MCF 10A (cell line): Measurements from ENCODE around the gene KCNMA1. TPM values are rescaled to one million over a fixed set of nuclear protein-coding genes. Genes with fewer than 3 reads are reported as not detected.

Experiments
- BruUV-seq: library from RNA; stranded (reverse); fragments of 400-500 nt; replicated peaks from 2 replicates; lab custom pipeline; 2021; lab: Mats Ljungman, UMichigan
- CTCF ChIA-PET: fragments of 300-600 bp; sonication (Branson Sonifier 250); formaldehyde crosslinking; extraction: SDS; loops from one replicate; lab custom pipeline; 2021; ENCODE audit warnings: antibody characterized with exemption, inconsistent platforms; lab: Yijun Ruan, JAX
- POLR2A ChIA-PET: fragments of 300-600, 350-650 bp; sonication (Branson Sonifier 250); formaldehyde crosslinking; extraction: SDS; loops from one replicate; lab custom pipeline; 2020; ENCODE audit warnings: antibody characterized with exemption, inconsistent platforms; lab: Yijun Ruan, JAX
- DNase-seq: peaks from one replicate; pipeline ENCODE4 v3.0.0-alpha.2; 2018; ENCODE audit not compliant: unreplicated experiment
- H3K27ac Mint-ChIP-seq: one replicate; pipeline ENCODE4 v1.8.0; 2022; ENCODE audit warnings: mild to moderate bottlenecking, low read depth, mixed read lengths; ENCODE audit not compliant: unreplicated experiment
- H3K27me3 Mint-ChIP-seq: one replicate; pipeline ENCODE4 v1.8.0; 2022; ENCODE audit warnings: mixed read lengths; ENCODE audit not compliant: insufficient read depth, unreplicated experiment
- H3K36me3 Mint-ChIP-seq: one replicate; pipeline ENCODE4 v1.8.0; 2022; ENCODE audit warnings: mild to moderate bottlenecking, moderate library complexity, mixed read lengths; ENCODE audit not compliant: insufficient read depth, unreplicated experiment
- H3K4me1 Mint-ChIP-seq: one replicate; pipeline ENCODE4 v1.8.0; 2022; ENCODE audit warnings: mixed read lengths; ENCODE audit not compliant: insufficient read depth, unreplicated experiment
- H3K4me3 Mint-ChIP-seq: one replicate; pipeline ENCODE4 v1.8.0; 2022; ENCODE audit warnings: mild to moderate bottlenecking, moderate library complexity, mixed read lengths; ENCODE audit not compliant: unreplicated experiment
- H3K9me3 Mint-ChIP-seq: one replicate; pipeline ENCODE4 v1.8.0; 2022; ENCODE audit warnings: mixed read lengths; ENCODE audit not compliant: unreplicated experiment
- intact Hi-C: fragments of 100-400 bp; cut with micrococcal nuclease; formaldehyde crosslinking; loops from 2 replicates; pipeline ENCODE4 v1.14.1; 2022
- total RNA-seq: library from RNA; stranded (reverse); gene quantifications from 2 replicates; pipeline ENCODE4 v1.2.3, GENCODE V29; 2022
- TF ChIP-seq, protein P1 (sequence below): fragments of 200-600 bp; IDR thresholded peaks from one replicate; pipeline ENCODE4 v1.8.0; 2022; ENCODE audit warnings: antibody characterized with exemption, mild to moderate bottlenecking; ENCODE audit not compliant: unreplicated experiment

Gene KCNMA1
- total RNA-seq, 1 experiment from 2014 or later = 7.5 TPM

DNA sequence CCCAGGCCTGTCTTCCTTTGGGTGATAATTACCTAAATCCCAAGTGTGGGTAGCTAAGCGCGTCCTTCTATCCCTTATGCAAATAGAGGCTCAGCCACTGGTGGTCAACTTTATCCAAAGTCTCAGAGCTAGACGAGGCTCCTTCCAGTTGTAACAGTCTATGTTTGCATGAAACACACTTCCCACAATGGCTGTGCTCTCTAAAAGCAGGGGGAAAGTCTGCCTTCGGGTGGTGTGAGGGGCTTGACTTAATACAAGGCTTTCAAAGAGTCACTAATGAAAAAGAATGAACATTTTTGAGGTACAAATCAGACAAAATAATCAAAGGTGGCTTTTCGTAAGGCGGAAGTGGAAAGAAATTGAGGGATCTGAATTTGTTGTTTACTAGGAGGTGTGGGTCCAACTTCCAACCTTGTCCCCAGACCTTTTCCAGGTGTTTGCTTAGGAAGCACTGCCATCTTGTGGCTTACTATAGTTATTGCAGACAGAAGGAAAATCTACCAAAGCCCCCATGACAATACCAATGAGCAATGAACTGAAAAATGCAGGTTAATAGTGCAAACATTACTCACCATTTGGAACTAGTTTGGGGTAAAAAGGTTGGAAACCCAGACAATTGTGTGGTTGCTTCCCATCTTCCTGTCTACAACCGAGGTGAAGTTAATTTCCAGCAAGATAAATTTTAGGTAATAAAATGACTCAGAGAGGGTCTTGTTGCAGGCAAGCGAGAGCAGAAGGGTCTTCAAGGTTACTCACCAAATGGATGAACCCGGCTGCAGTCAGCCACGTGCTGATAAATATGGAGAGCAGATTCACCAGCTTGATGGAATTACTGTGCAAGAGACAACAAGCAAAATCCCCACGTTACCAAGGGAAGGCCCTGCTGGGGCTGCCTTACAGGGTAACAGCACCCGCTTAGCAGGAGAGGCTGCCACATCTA lies 525.7 kb downstream of the KCNMA1 start:
- H3K36me3 Mint-ChIP-seq = no peaks in the 10 kb centered on the region
- DNase-seq = peak; percentile 72
- H3K27ac Mint-ChIP-seq = no peak overlapping the region
- intact Hi-C loops = loop anchor here (1.0 to 5.0 kb wide), 5 partner anchors 107 to 1709 kb away; no protein-coding TSS in a partner anchor
- no peaks in the 10 kb centered on the region for H3K9me3 Mint-ChIP-seq
- ChIA-PET CTCF (interaction anchor here (0.6 to 3.4 kb wide), 14 partner anchors 8 to 1141 kb away, joined by 3 to 32 read pairs (median 3); no protein-coding TSS in a partner anchor), POLR2A (no interaction called here)
- H3K4me3 Mint-ChIP-seq = no peak overlapping the region
- peaks cover 10% of the 10 kb centered on the region for H3K4me1 Mint-ChIP-seq
- TF ChIP-seq, protein P1, sequence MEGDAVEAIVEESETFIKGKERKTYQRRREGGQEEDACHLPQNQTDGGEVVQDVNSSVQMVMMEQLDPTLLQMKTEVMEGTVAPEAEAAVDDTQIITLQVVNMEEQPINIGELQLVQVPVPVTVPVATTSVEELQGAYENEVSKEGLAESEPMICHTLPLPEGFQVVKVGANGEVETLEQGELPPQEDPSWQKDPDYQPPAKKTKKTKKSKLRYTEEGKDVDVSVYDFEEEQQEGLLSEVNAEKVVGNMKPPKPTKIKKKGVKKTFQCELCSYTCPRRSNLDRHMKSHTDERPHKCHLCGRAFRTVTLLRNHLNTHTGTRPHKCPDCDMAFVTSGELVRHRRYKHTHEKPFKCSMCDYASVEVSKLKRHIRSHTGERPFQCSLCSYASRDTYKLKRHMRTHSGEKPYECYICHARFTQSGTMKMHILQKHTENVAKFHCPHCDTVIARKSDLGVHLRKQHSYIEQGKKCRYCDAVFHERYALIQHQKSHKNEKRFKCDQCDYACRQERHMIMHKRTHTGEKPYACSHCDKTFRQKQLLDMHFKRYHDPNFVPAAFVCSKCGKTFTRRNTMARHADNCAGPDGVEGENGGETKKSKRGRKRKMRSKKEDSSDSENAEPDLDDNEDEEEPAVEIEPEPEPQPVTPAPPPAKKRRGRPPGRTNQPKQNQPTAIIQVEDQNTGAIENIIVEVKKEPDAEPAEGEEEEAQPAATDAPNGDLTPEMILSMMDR = peak; percentile 78
- no TSS peak for BruUV-seq
- H3K27me3 Mint-ChIP-seq = no peaks in the 10 kb centered on the region

DNA sequence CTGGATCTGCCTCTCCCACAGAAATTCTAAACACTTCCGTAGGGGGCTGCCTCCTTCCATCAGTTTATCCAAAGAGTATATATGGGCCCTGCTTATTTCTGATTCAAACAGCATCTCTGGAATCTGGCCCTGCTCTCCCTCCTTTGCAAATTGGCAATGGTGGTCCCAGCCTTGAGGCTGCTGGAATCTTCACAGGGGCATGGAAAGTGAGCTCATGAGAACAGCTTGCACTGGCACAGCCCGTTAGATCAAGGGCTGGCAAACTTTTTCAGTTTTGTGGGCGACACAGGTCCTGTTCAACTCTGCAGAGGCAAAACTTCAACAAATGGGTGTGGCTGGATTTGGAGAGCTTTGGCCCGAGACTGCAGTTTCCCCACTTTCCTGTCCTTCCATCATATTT lies 526.9 kb downstream of the KCNMA1 start:
- H3K9me3 Mint-ChIP-seq = no peaks in the 10 kb centered on the region
- no peak overlapping the region for H3K27ac Mint-ChIP-seq
- H3K4me3 Mint-ChIP-seq = no peak overlapping the region
- CTCF ChIA-PET = interaction anchor here (0.5 to 3.4 kb wide), 11 partner anchors 8 to 1323 kb away, joined by 3 to 32 read pairs (median 3); no protein-coding TSS in a partner anchor
- no peak for DNase-seq
- intact Hi-C loops = loop anchor here (5.0 kb wide), 2 partner anchors 563 to 1008 kb away; no protein-coding TSS in a partner anchor
- TF ChIP-seq, protein P1 = no peak
- BruUV-seq = no TSS peak
- POLR2A ChIA-PET = no interaction called here
- no peaks in the 10 kb centered on the region for H3K36me3 Mint-ChIP-seq
- no peaks in the 10 kb centered on the region for H3K27me3 Mint-ChIP-seq
- peaks cover 10% of the 10 kb centered on the region for H3K4me1 Mint-ChIP-seq

DNA sequence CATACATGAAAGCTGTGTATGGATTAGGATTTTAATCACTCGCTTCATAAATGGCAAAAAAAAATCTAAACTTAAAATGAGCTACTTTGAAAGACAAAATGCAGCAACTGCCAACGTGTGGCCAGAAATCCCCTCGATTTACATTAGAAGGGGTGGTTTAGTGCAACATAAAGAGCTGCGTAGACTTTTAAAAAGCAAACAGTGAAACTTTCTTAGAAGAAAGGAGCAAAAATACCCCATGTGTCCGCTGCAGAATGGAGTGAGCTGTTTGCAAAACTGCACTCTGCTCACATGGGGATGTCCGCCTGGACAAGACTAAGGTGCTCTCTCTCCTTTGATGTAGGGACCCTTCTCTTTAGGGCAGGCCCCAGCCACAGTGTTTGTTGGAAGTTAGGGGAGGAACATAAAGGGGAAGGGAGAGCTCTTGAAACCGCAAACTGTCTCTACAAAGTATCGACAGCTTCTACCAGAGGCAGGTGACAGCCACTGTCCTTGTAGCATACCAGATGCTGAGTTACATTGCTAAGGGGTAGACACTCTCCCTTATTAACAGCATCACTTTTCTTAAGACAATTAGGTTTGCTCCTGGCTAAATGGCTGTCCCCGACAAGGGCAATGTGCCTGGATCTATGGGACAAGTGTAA lies 528.1 kb downstream of the KCNMA1 start:
- DNase-seq = no peak
- Mint-ChIP-seq H3K9me3 (no peaks in the 10 kb centered on the region), H3K27me3 (no peaks in the 10 kb centered on the region), H3K36me3 (no peaks in the 10 kb centered on the region), H3K4me1 (peaks cover 10% of the 10 kb centered on the region), H3K27ac (no peak overlapping the region), H3K4me3 (no peak overlapping the region)
- no TSS peak for BruUV-seq
- ChIA-PET CTCF (interaction anchor here (0.7 to 3.4 kb wide), 3 partner anchors 104 to 1709 kb away, joined by 3 to 32 read pairs (median 3); no protein-coding TSS in a partner anchor), POLR2A (interaction anchor here (1.2 kb wide), 1 partner anchor 1708 kb away, joined by 4 read pairs; the partner anchor contains the start of gene ZNF503)
- intact Hi-C loops = no loop called here
- TF ChIP-seq, protein P1 = no peak

DNA sequence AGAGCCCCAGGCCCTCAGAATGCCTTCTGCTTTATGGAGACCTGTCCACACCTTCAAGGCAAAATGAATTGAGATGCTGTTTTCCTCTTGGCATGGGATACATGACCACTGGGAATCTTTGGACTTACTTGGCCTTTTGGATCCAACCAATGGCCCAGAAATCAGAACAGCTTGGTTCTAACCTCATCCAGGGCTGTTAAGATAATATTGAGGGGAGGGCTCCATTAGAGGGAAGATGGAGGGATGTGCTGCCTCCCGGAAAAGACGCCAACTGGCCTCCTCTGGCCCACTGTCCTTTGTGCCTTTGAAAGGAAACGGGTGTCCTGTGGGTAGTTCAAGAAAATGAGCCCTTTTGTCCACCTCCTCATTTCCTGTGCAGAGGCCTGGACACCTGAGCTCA lies 530.9 kb downstream of the KCNMA1 start:
- ChIA-PET CTCF (no interaction called here), POLR2A (no interaction called here)
- no TSS peak for BruUV-seq
- H3K4me3 Mint-ChIP-seq = no peak overlapping the region
- no peaks in the 10 kb centered on the region for H3K9me3 Mint-ChIP-seq
- H3K27me3 Mint-ChIP-seq = no peaks in the 10 kb centered on the region
- TF ChIP-seq, protein P1 = no peak
- no peaks in the 10 kb centered on the region for H3K36me3 Mint-ChIP-seq
- intact Hi-C loops = no loop called here
- DNase-seq = no peak
- peaks cover 3% of the 10 kb centered on the region for H3K4me1 Mint-ChIP-seq
- H3K27ac Mint-ChIP-seq = no peak overlapping the region
